HepG2 (cell line): Measurements from ENCODE around the gene DHX58. TPM values are rescaled to one million over a fixed set of nuclear protein-coding genes. Genes with fewer than 3 reads are reported as not detected.
A peak's percentile ranks its signal among the peaks of the same experiment; 100 is the strongest.

Experiments
- CBX5 ChIP-seq: sonication (generic); formaldehyde crosslinking; IDR thresholded peaks from 2 replicates; pipeline ENCODE4 v1.4.0; 2020; ENCODE audit warnings: missing genetic modification reagents, borderline replicate concordance
- CCDC6 ChIP-seq: sonication (generic); formaldehyde crosslinking; IDR thresholded peaks from 2 replicates; pipeline ENCODE4 v1.8.1; 2022; ENCODE audit warnings: mild to moderate bottlenecking, missing genetic modification reagents, moderate library complexity
- CREM ChIP-seq, 2 experiments: sonication (generic) in 1 of 2; formaldehyde crosslinking in 1 of 2; IDR thresholded peaks; 2 replicates each; pipeline versions ENCODE4 v1.4.0 to v1.6.1; 2016 to 2020; ENCODE audit warnings: antibody characterized with exemption in 1 of 2, mild to moderate bottlenecking in 1 of 2, missing genetic modification reagents in 1 of 2
- KLF13 ChIP-seq: sonication (generic); formaldehyde crosslinking; IDR thresholded peaks from 2 replicates; pipeline ENCODE4 v1.4.0; 2020; ENCODE audit warnings: mild to moderate bottlenecking, missing genetic modification reagents
- NFYB ChIP-seq: sonication (generic); formaldehyde crosslinking; IDR thresholded peaks from 2 replicates; pipeline ENCODE4 v1.4.0; 2020; ENCODE audit warnings: missing genetic modification reagents
- PLRG1 ChIP-seq: fragments of 450-650 bp; conservative IDR thresholded peaks from 2 replicates; pipeline ENCODE4 v1.6.1; 2016
- POGK ChIP-seq: sonication (generic); formaldehyde crosslinking; conservative IDR thresholded peaks from 2 replicates; pipeline ENCODE4 v1.8.0; 2022; ENCODE audit warnings: mild to moderate bottlenecking, moderate library complexity, missing genetic modification reagents
- SIN3B ChIP-seq: fragments of 150-350 bp; IDR thresholded peaks from 2 replicates; pipeline ENCODE4 v1.6.1; 2014; ENCODE audit warnings: low read length
- SOX6 ChIP-seq, 2 experiments: fragments of 450-650 bp in 1 of 2; sonication (generic) in 1 of 2; formaldehyde crosslinking in 1 of 2; IDR thresholded peaks; 2 replicates each; pipeline versions ENCODE4 v1.4.0 to v1.6.1; 2017 to 2020; ENCODE audit warnings: antibody characterized with exemption in 1 of 2, mild to moderate bottlenecking in 1 of 2, missing genetic modification reagents in 1 of 2
- THRA ChIP-seq: sonication (generic); formaldehyde crosslinking; IDR thresholded peaks from 2 replicates; pipeline ENCODE4 v1.4.0; 2020; ENCODE audit warnings: missing genetic modification reagents, borderline replicate concordance
- ZBTB3 ChIP-seq: sonication (generic); formaldehyde crosslinking; IDR thresholded peaks from 2 replicates; pipeline ENCODE4 v1.4.0; 2020; ENCODE audit warnings: low read depth, mild to moderate bottlenecking, moderate library complexity, missing genetic modification reagents, borderline replicate concordance
- ZBTB33 ChIP-seq: sonication (generic); formaldehyde crosslinking; IDR thresholded peaks from 2 replicates; pipeline ENCODE4 v1.4.0; 2020; ENCODE audit warnings: missing genetic modification reagents
- polyA plus RNA-seq, 8 experiments: library from polyadenylated mRNA; depleted of rRNA in 3 of 8; stranded (reverse) in 7 of 8; unstranded in 1 of 8; fragments of >200 nt; fragmentation: Illumina TruSeq in 4 of 8; extraction: Trizol in 4 of 8; gene quantifications; 2 replicates each; pipeline versions ENCODE4 v1.2.1 to v1.2.3, GENCODE V29; 2011 to 2016; ENCODE audit warnings: low read depth in 4 of 8, missing spikeins in 1 of 8, mixed read lengths in 1 of 8; ENCODE audit not compliant: insufficient read depth in 1 of 8
- total RNA-seq, 5 experiments: library from RNA; depleted of rRNA; stranded (reverse); fragments of >200 nt; fragmentation: Illumina TruSeq; extraction: Trizol; gene quantifications; 2 replicates each; pipeline ENCODE4 v1.2.3, GENCODE V29; 2016; ENCODE audit warnings: low read depth in 1 of 5
- TF ChIP-seq, protein P1 (sequence below): sonication (generic); formaldehyde crosslinking; IDR thresholded peaks from 2 replicates; pipeline ENCODE4 v1.9.0; 2021; ENCODE audit warnings: missing genetic modification reagents, mild to moderate bottlenecking, borderline replicate concordance
- TF ChIP-seq, protein P2 (sequence below): sonication (generic); formaldehyde crosslinking; IDR thresholded peaks from 2 replicates; pipeline ENCODE4 v1.5.0; 2020; ENCODE audit warnings: mild to moderate bottlenecking, missing genetic modification reagents
- TF ChIP-seq, protein P3 (sequence below): IDR thresholded peaks from 2 replicates; pipeline ENCODE4 v1.4.0; 2020; ENCODE audit warnings: mild to moderate bottlenecking, missing genetic modification reagents

DHX58 gene
- total and polyA plus RNA-seq, 2 of the 13 experiments (the other 11 are each of a cell fraction or from before 2014, with no cell fraction given), result 6.7 to 7.8 TPM

- no peak for TF ChIP-seq PLRG1
- TF ChIP-seq, protein P1, sequence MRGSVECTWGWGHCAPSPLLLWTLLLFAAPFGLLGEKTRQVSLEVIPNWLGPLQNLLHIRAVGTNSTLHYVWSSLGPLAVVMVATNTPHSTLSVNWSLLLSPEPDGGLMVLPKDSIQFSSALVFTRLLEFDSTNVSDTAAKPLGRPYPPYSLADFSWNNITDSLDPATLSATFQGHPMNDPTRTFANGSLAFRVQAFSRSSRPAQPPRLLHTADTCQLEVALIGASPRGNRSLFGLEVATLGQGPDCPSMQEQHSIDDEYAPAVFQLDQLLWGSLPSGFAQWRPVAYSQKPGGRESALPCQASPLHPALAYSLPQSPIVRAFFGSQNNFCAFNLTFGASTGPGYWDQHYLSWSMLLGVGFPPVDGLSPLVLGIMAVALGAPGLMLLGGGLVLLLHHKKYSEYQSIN (CRISPR knock-in tag), result no peak
- TF ChIP-seq, protein P2, sequence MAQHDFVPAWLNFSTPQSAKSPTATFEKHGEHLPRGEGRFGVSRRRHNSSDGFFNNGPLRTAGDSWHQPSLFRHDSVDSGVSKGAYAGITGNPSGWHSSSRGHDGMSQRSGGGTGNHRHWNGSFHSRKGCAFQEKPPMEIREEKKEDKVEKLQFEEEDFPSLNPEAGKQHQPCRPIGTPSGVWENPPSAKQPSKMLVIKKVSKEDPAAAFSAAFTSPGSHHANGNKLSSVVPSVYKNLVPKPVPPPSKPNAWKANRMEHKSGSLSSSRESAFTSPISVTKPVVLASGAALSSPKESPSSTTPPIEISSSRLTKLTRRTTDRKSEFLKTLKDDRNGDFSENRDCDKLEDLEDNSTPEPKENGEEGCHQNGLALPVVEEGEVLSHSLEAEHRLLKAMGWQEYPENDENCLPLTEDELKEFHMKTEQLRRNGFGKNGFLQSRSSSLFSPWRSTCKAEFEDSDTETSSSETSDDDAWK, result no peak
- no peak for TF ChIP-seq SOX6 (IDR thresholded peaks at IDR 0.05)
- peak; percentile 65 for TF ChIP-seq SOX6 (CRISPR knock-in tag; IDR thresholded peaks at IDR 0.05)
- no peak for TF ChIP-seq CBX5 (CRISPR knock-in tag)
- no peak for TF ChIP-seq ZBTB3 (CRISPR knock-in tag)
- peak; percentile 9; the same call in 1 of the 2 replicates for TF ChIP-seq CCDC6 (CRISPR knock-in tag)
- TF ChIP-seq NFYB (CRISPR knock-in tag), result no peak
- TF ChIP-seq, protein P3, sequence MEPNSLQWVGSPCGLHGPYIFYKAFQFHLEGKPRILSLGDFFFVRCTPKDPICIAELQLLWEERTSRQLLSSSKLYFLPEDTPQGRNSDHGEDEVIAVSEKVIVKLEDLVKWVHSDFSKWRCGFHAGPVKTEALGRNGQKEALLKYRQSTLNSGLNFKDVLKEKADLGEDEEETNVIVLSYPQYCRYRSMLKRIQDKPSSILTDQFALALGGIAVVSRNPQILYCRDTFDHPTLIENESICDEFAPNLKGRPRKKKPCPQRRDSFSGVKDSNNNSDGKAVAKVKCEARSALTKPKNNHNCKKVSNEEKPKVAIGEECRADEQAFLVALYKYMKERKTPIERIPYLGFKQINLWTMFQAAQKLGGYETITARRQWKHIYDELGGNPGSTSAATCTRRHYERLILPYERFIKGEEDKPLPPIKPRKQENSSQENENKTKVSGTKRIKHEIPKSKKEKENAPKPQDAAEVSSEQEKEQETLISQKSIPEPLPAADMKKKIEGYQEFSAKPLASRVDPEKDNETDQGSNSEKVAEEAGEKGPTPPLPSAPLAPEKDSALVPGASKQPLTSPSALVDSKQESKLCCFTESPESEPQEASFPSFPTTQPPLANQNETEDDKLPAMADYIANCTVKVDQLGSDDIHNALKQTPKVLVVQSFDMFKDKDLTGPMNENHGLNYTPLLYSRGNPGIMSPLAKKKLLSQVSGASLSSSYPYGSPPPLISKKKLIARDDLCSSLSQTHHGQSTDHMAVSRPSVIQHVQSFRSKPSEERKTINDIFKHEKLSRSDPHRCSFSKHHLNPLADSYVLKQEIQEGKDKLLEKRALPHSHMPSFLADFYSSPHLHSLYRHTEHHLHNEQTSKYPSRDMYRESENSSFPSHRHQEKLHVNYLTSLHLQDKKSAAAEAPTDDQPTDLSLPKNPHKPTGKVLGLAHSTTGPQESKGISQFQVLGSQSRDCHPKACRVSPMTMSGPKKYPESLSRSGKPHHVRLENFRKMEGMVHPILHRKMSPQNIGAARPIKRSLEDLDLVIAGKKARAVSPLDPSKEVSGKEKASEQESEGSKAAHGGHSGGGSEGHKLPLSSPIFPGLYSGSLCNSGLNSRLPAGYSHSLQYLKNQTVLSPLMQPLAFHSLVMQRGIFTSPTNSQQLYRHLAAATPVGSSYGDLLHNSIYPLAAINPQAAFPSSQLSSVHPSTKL, result 0 out of 2 replicates have a peak, but pooled peaks have one; percentile 2
- no peak for TF ChIP-seq CREM (IDR thresholded peaks at IDR 0.05)
- no peak for TF ChIP-seq CREM (CRISPR knock-in tag; IDR thresholded peaks at IDR 0.05)
- no peak for TF ChIP-seq KLF13 (CRISPR knock-in tag)
- TF ChIP-seq SIN3B, result no peak
- TF ChIP-seq POGK (CRISPR knock-in tag), result 0 out of 2 replicates have a peak, but pooled peaks have one; percentile 35
- TF ChIP-seq THRA, result 0 out of 2 replicates have a peak, but pooled peaks have one; percentile 3
- TF ChIP-seq ZBTB33 (CRISPR knock-in tag), result no peak
These were observed 41.6 kb upstream of the DHX58 start (continued) for GRCh38 chr17:42153919-42154742.
